HUDEP-2 (cell line): Measurements from ENCODE around the gene STX4.

Experiments used
- DNase-seq, 76 experiments: peaks; one replicate each; lab custom pipeline; 2025; ENCODE audit not compliant: unreplicated experiment in 76 of 76; lab: John Stamatoyannopoulos, UW

STX4 gene

DNA sequence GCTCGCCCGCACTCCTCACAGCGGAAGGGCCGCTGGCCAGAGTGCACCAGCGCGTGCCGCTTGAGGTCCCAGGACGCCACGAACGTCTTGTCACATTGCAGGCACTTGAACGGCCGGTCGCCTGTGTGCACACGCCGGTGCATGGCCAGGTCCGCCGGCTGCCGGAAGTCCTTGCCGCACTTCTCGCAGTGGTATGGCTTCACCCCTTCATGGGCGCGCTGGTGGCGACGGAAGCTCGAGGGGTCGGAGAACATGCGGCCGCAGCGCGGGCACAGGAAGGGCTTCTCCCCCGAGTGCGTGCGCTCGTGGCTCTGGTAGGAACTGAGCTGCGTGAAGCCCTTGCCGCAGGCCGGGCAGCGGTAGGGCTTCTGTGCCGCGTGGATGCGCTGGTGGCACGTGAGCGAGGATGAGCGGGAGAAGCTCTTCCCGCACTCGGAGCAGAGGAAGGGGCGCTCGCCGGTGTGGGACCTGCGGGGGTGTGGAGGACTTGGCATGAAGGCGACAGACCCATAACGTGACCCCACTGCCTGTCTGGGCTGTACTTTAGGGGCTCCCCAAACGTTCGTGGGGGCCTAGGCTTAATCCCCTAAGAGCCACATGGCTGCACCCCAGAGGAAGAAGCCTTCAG is 28.6 kb downstream of the STX4 start:
- DNase-seq = no peak

DNA sequence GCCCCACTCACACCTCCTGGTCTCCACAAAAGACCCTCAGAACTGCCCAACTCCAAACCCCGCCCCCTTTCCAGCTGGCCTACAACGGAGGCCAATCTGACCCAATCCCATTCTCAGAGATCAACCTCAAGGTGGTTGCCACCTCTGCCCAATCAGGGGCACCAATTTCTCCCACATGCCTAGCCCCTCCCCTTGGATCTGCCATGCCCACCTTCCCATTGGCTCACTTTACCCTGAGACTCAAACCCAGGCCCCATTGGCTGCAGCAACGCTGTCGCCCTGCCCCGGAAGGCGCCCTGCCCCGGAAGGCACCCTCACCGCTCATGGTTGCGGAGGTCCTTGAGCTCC is 30.1 kb downstream of the STX4 start:
- no peak for DNase-seq

GRCh38 chr16:31063843-31064611 is 30.7 kb downstream of the STX4 start:
- no peak for DNase-seq

DNA sequence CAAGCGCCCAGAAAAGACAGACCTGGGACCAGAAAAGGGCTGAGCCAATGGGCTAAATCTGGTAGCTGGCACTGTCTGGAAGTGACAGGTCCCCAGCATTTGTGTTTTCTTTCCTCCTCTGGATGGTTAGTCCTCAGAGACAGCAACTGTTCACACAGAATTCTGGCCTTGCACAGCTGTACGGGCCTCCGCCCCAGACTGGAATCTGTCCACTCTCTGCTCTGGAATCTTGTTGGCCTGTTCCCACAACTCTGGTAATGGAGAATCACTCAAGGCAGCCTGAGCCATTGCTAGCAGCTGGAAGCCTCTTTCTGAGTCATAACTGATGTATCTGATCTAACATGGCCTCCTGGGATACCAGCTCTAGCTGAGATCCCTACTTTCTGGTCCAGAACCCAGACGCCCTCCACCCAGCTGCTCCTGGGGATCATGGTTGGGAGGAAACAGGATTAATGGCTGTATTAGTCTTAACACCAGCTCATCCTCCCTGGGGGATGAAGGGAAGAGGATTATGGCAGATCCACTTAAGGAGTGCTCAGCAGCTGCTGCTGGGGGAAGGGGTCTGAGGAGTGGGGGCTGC is 31.6 kb downstream of the STX4 start:
- no peak for DNase-seq

GRCh38 chr16:31067342-31067741 is 34.0 kb downstream of the STX4 start:
- DNase-seq = no peak

GRCh38 chr16:31071861-31072260 is 38.5 kb downstream of the STX4 start:
- no peak for DNase-seq

GRCh38 chr16:31072540-31073141 is 39.3 kb downstream of the STX4 start:
- peak in 39 of 76 experiments; percentile 2 to 50 (median 20) for DNase-seq

DNA sequence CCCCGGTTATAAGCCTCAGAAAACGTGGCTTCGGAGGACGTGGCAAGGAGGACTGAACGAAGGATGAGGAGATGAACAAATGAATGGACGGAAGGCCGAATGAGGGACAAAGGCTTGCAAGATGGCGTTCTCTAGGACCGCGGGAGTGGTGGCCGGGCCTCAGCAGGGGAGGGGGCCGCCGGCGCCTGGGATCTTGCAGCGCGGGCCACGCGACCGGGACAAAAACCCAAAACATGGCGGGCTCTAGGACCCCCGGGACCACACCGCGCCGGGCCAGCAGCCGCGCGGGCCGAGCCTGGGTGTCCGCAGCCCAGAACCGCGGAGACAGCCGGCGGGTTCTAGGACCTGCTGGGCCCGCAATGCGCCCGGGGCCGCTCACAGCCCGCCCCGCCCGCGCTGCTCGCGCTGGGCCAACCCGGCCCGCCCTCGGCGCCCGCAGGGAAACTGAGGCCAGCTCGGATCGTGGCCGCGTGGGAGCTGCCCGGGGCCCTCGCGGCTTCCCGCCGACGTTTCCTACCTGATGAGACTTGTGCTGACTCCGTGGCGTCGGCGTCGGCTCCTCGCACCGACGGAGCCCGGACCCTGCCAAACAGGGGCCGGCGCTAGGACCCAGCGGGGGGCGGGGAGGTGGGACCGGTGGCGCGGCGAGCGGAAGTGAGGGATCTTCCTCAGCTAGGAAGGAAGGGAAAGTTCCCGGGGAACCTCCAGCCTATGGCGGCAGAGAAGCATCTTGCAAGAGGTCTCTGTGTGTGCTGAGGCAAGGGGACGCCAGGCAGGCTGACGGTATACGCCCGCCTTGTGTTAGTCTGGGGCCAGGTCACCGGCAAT is 40.0 kb downstream of the STX4 start:
- peak in 71 of 76 experiments; percentile 26 to 91 (median 78) for DNase-seq

DNA sequence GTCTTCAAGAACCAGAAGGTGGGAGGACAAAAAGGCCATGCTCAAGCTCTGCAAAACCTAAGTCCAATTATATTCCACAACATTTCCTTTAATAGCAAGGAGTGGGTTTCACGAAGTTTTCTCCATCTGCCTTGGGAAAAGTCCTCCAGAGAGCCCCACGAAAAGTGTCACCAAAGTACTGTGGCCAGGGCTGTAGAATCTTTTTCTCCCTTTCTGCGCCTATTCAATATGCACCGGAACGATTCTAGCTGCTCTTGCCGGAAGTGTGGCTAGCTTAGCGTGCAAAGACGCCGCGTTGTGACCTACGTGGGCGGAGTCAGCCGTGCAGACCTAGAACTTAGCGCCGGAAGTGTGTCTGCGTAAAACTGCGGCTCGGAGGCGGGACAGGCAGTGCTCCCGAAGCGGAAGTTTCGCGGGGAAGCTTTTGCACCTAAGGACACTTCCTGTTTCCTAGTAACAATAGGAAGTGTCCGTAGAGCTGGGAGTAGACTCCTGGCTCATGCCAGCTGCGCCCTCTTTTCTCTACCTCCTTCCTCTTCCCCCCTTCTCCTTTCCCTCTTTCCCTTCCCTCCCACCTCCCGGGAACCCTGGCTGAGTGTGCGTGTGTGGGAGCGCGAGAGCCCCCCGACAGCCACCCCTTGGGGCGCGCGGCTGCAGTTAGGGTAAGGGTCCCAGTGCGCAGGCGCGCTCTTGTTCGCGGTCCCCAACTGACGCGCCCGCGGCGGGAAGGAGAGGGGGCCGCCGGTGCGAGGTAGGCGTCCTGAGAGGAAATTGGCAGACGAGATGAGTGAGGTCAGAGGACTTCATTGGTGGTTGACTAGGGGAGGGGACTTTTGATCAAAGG is 40.8 kb downstream of the STX4 start, which contains the start of the genes ZNF646 and ZNF668:
Gene ZNF646, plus strand, starts transcription at position 453 of the 844 bp plus-strand sequence. CDS start 1,903 bp downstream, outside the sequence.
Gene ZNF668, minus strand, starts transcription at position 271 of the 844 bp plus-strand sequence. CDS start 9,781 bp downstream, outside the sequence.
- peak in 75 of 76 experiments; percentile 69 to 98 (median 96) for DNase-seq

GRCh38 chr16:31074814-31075183 is 41.4 kb downstream of the STX4 start:
- DNase-seq = no peak

- no peak for DNase-seq
Observed at GRCh38 chr16:31076319-31076718, 43.0 kb downstream of the STX4 start.

DNA sequence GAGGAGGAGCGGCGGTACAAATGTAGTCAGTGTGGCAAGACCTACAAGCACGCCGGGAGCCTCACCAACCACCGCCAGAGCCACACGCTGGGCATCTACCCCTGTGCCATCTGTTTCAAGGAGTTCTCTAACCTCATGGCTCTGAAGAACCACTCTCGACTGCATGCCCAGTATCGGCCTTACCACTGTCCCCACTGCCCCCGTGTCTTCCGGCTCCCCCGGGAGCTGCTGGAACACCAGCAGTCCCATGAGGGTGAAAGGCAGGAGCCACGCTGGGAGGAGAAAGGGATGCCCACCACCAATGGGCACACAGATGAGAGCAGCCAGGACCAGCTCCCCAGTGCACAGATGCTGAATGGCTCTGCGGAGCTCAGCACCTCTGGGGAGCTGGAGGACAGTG is 43.7 kb downstream of the STX4 start:
- no peak for DNase-seq

DNA sequence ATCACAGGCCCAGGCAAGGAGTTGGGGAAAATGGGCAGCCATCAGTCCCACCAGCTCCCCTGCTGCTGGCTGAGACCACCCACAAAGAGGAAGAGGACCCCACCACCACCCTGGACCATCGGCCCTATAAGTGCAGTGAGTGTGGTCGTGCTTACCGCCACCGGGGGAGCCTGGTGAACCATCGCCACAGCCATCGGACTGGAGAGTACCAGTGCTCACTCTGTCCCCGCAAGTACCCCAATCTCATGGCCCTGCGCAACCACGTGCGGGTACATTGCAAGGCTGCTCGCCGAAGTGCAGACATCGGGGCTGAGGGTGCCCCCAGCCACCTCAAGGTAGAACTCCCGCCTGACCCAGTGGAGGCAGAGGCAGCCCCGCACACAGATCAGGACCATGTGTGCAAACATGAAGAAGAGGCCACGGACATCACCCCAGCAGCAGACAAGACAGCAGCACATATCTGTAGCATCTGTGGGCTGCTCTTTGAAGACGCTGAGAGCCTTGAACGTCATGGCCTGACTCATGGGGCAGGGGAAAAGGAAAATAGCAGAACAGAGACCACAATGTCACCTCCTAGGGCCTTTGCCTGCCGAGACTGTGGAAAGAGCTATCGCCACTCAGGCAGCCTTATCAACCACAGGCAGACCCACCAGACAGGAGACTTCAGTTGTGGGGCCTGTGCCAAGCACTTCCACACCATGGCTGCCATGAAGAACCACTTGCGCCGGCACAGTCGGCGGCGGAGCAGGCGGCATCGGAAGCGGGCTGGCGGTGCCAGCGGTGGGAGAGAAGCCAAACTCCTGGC is 44.4 kb downstream of the STX4 start:
- DNase-seq = peak in 20 of 76 experiments; percentile 4 to 44 (median 23)

DNA sequence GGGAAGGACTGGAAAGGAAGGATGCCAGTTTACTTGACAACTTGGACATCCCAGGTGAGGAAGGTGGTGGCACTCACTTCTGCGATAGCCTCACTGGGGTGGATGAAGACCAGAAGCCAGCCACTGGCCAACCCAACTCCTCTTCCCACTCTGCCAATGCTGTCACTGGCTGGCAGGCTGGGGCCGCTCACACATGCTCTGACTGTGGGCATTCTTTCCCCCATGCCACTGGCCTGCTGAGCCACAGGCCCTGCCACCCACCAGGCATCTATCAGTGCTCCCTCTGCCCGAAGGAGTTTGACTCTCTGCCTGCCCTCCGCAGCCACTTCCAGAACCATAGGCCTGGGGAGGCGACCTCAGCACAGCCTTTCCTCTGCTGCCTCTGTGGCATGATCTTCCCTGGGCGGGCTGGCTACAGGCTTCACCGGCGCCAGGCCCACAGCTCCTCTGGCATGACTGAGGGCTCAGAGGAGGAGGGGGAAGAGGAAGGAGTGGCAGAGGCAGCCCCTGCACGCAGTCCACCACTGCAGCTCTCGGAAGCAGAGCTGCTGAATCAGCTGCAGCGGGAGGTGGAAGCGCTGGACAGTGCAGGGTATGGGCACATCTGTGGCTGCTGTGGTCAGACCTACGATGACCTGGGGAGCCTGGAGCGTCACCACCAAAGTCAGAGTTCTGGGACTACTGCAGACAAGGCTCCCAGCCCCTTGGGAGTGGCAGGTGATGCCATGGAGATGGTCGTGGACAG is 45.4 kb downstream of the STX4 start:
- no peak for DNase-seq

- DNase-seq = no peak
Observed at GRCh38 chr16:31079342-31079944, 46.1 kb downstream of the STX4 start.

DNA sequence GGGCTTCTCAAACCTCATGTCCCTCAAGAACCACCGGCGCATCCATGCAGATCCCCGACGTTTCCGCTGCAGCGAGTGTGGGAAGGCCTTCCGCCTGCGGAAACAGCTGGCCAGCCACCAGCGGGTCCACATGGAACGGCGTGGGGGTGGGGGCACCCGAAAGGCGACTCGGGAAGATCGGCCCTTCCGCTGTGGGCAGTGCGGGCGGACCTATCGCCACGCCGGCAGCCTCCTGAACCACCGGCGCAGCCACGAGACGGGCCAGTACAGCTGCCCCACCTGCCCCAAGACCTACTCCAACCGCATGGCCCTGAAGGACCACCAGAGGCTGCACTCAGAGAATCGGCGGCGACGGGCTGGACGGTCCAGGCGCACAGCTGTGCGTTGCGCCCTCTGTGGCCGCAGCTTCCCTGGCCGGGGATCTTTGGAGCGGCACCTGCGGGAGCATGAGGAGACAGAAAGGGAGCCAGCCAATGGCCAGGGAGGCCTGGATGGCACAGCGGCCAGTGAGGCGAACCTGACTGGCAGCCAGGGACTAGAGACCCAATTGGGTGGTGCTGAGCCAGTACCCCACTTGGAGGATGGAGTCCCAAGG is 46.8 kb downstream of the STX4 start:
- DNase-seq = no peak

DNA sequence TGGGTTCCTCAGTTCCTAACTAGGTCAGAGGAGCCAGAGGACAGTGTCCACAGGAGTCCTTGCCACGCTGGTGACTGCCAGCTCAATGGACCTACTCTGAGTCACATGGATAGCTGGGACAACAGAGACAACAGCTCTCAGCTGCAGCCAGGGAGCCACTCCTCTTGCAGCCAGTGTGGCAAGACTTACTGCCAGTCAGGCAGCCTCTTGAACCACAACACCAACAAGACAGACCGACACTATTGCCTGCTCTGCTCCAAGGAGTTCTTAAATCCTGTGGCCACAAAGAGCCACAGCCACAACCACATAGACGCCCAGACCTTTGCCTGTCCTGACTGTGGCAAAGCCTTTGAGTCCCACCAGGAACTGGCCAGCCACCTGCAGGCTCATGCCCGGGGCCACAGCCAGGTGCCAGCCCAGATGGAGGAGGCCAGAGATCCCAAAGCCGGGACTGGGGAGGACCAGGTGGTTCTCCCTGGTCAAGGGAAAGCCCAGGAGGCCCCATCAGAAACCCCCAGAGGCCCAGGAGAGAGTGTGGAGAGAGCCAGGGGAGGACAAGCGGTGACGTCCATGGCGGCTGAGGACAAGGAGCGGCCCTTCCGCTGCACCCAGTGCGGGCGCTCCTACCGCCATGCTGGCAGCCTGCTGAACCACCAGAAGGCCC is 47.5 kb downstream of the STX4 start:
- DNase-seq = no peak
